RWPE2 (cell line): ENCODE measurements around the gene OSBPL3.

Source experiments
- ATAC-seq: fragments of 200-7000 bp; cut with Tn5 transposase; 3 replicates; pipeline ENCODE4 v1.9.1; 2021; ENCODE audit warnings: low read depth
- DNase-seq: peaks from one replicate; pipeline ENCODE4 v3.0.0-alpha.2; 2020; ENCODE audit warnings: low spot score
- H3K27ac ChIP-seq: fragments of 450-650 bp; 2 replicates; pipeline ENCODE4 v1.5.1; 2017; ENCODE audit warnings: mild to moderate bottlenecking; ENCODE audit not compliant: poor library complexity, severe bottlenecking
- H3K27me3 ChIP-seq: fragments of 250-450 bp; sonication (Bioruptor Pico); 2 replicates; pipeline ENCODE4 v1.5.1; 2021; ENCODE audit warnings: mild to moderate bottlenecking, moderate library complexity; ENCODE audit not compliant: insufficient read depth, poor library complexity, severe bottlenecking
- H3K36me3 ChIP-seq: fragments of 250-450 bp; sonication (Bioruptor Pico); 2 replicates; pipeline ENCODE4 v1.5.1; 2020; ENCODE audit warnings: low read depth, mild to moderate bottlenecking, moderate library complexity
- H3K4me1 ChIP-seq: fragments of 250-450 bp; sonication (Bioruptor Pico); 2 replicates; pipeline ENCODE4 v1.5.1; 2021; ENCODE audit warnings: mild to moderate bottlenecking, moderate library complexity; ENCODE audit not compliant: insufficient read depth, poor library complexity, severe bottlenecking
- H3K4me3 ChIP-seq: fragments of 250-450 bp; sonication (Bioruptor Pico); 2 replicates; pipeline ENCODE4 v1.5.1; 2021; ENCODE audit warnings: mild to moderate bottlenecking, moderate library complexity; ENCODE audit not compliant: severe bottlenecking
- H3K9me3 ChIP-seq: fragments of 250-450 bp; sonication (Bioruptor Pico); 2 replicates; pipeline ENCODE4 v1.5.1; 2021; ENCODE audit warnings: mild to moderate bottlenecking, moderate library complexity; ENCODE audit not compliant: severe bottlenecking
- CTCF ChIP-seq: fragments of 450-650 bp; IDR thresholded peaks from one replicate; pipeline ENCODE4 v1.5.1; 2017; ENCODE audit warnings: mild to moderate bottlenecking, moderate library complexity; ENCODE audit not compliant: poor library complexity, severe bottlenecking

Gene OSBPL3

GRCh38 chr7:24764011-24764410 is 216.0 kb downstream of the OSBPL3 start:
- Histone ChIP-seq H3K27me3 (no peaks in the 10 kb centered on the region), H3K4me1 (no peaks in the 10 kb centered on the region), H3K36me3 (no peaks in the 10 kb centered on the region), H3K27ac (no peak overlapping the region), H3K4me3 (no peak overlapping the region), H3K9me3 (no peaks in the 10 kb centered on the region)
- no peak for DNase-seq
- TF ChIP-seq CTCF, result no peak
- no peak for ATAC-seq

GRCh38 chr7:24763303-24763901 is 216.6 kb downstream of the OSBPL3 start:
- H3K36me3 ChIP-seq, result no peaks in the 10 kb centered on the region
- no peak for TF ChIP-seq CTCF
- ATAC-seq, result no peak
- H3K4me3 ChIP-seq, result no peak overlapping the region
- no peak for DNase-seq
- H3K9me3 ChIP-seq, result no peaks in the 10 kb centered on the region
- H3K27ac ChIP-seq, result no peak overlapping the region
- H3K27me3 ChIP-seq, result no peaks in the 10 kb centered on the region
- H3K4me1 ChIP-seq, result no peaks in the 10 kb centered on the region

- no peaks in the 10 kb centered on the region for H3K36me3 ChIP-seq
- DNase-seq, result no peak
- TF ChIP-seq CTCF, result no peak
- H3K27ac ChIP-seq, result no peak overlapping the region
- ATAC-seq, result no peak
- no peak overlapping the region for H3K4me3 ChIP-seq
- no peaks in the 10 kb centered on the region for H3K9me3 ChIP-seq
- no peaks in the 10 kb centered on the region for H3K27me3 ChIP-seq
- no peaks in the 10 kb centered on the region for H3K4me1 ChIP-seq
These were observed 217.2 kb downstream of the OSBPL3 start for GRCh38 chr7:24762771-24763170.

GRCh38 chr7:24760968-24761367 is 219.0 kb downstream of the OSBPL3 start:
- DNase-seq (no peak), ATAC-seq (no peak)
- H3K9me3 ChIP-seq, result no peaks in the 10 kb centered on the region
- peaks cover 5% of the 10 kb centered on the region for H3K4me1 ChIP-seq
- no peak overlapping the region for H3K4me3 ChIP-seq
- H3K27ac ChIP-seq, result no peak overlapping the region
- H3K36me3 ChIP-seq, result no peaks in the 10 kb centered on the region
- H3K27me3 ChIP-seq, result no peaks in the 10 kb centered on the region
- TF ChIP-seq CTCF, result no peak

- H3K27ac ChIP-seq, result peak within 1 kb of the TSS; percentile 97
- peaks cover 10% of the 10 kb centered on the region; the same call in 1 of the 2 replicates for H3K36me3 ChIP-seq
- ATAC-seq (peak; percentile 77), DNase-seq (no peak)
- H3K9me3 ChIP-seq, result no peaks in the 10 kb centered on the region
- peaks cover 36% of the 10 kb centered on the region for H3K4me1 ChIP-seq
- TF ChIP-seq CTCF, result peak; percentile 9
- H3K27me3 ChIP-seq, result no peaks in the 10 kb centered on the region
- peak within 1 kb of the TSS; percentile 90 for H3K4me3 ChIP-seq
These were observed 222.4 kb downstream of the OSBPL3 start, which contains the start of gene GSDME for GRCh38 chr7:24757353-24758275. GSDME (minus strand) TSS chr7:24757464; CDS start chr7:24749774, 7,690 bp downstream.
